Testis (tissue), 3 donors: Measurements from ENCODE around the gene PARP9. TPM values are rescaled to one million over a fixed set of nuclear protein-coding genes. Genes with fewer than 3 reads are reported as not detected.
"Not testable (repeated sequence)": the region's sequence is repeated elsewhere in the genome, so short reads cannot be mapped to it uniquely, and the experiment has no call there.

Experiments used
- DNase-seq: peaks from one replicate; pipeline ENCODE4 v3.0.0-alpha.2; 2019
- H3K27ac ChIP-seq, 2 donors: fragments of 200-600 bp; sonication (generic); one replicate each; pipeline ENCODE4 v1.5.1; 2019
- H3K27me3 ChIP-seq: fragments of 200-600 bp; sonication (generic); one replicate; pipeline ENCODE4 v1.5.1; 2019
- H3K36me3 ChIP-seq: fragments of 200-600 bp; sonication (generic); one replicate; pipeline ENCODE4 v1.5.1; 2017; ENCODE audit warnings: low read depth; ENCODE audit errors: missing control alignments
- H3K4me1 ChIP-seq: fragments of 200-600 bp; sonication (generic); one replicate; pipeline ENCODE4 v1.5.1; 2019
- H3K4me3 ChIP-seq, 2 donors: fragments of 200-600 bp; sonication (generic); one replicate each; pipeline ENCODE4 v1.5.1; 2017 to 2019
- H3K9me3 ChIP-seq: fragments of 200-600 bp; sonication (generic); one replicate; pipeline ENCODE4 v1.5.1; 2017
- CTCF ChIP-seq, 3 experiments: fragments of 450-650 bp in 2 of 3; fragments of 200-600 bp in 1 of 3; sonication (generic) in 1 of 3; IDR thresholded peaks; one replicate each; pipeline ENCODE4 v1.5.1; 2016 to 2019; ENCODE audit warnings: antibody characterized with exemption in 3 of 3, mild to moderate bottlenecking in 2 of 3, moderate library complexity in 1 of 3
- POLR2A ChIP-seq: fragments of 450-650 bp; IDR thresholded peaks from one replicate; pipeline ENCODE4 v1.6.1; 2017; ENCODE audit warnings: antibody characterized with exemption, mild to moderate bottlenecking, moderate library complexity
- WGBS, 2 donors: methylation state at CpG; one replicate each; pipeline ENCODE4 v1.1.5; 2018; 5-methylcytosine and 5-hydroxymethylcytosine counted together
- intact Hi-C: fragments of 100-400 bp; cut with DNase I; formaldehyde crosslinking; loops from one replicate; pipeline ENCODE4 v1.15.1; 2023; ENCODE audit warnings: low total_unique reads
- polyA plus RNA-seq: library from polyadenylated mRNA; stranded (reverse); fragments of 350-450 nt; fragmentation: Illumina TruSeq; extraction: RNeasy Lipid Tissue Mini Kit (QIAGEN cat#74804); gene quantifications from one replicate; pipeline ENCODE4 v1.2.3, GENCODE V29; 2014; ENCODE audit warnings: low read depth, low replicate concordance; ENCODE audit not compliant: insufficient read depth
- total RNA-seq, 2 donors: library from RNA; depleted of rRNA; stranded (reverse); fragments of >200 nt; gene quantifications; one replicate each; pipeline ENCODE4 v1.2.3, GENCODE V29; 2016

The PARP9 gene
- total and polyA plus RNA-seq, 3 donors from 2014 or later: 12.8 to 14.7 (median 13.8) TPM

DNA sequence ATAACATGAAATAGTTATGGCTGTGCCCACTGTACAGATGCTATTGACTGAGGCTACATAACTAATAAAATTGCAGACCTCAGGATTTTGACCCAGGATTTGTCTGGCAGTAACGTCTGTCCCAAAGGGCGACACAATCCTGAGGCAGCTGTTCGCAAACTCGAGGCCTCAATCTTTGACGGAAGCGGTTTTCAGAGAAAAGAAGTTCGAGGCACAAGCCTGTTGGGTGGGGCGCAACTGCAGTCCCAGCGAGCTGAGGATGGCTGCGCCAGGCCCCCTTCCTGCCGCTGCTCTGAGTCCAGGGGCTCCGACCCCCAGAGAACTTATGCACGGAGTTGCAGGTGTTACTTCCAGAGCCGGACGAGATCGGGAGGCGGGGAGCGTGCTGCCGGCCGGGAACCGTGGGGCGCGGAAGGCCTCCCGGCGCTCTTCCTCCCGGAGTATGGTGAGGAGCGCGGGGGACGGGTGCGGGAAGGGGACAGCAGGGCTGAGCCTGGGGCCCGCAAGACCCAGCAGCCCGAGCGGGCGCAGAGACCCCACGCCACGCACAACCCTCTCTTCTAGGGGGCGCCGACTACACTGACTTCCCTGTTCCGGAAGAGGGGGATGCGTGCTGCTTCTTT, 13.4 kb upstream of the PARP9 start, which contains the start of gene PARP15:
TSS of gene PARP15 (plus strand) at position 242 of the 623 bp plus-strand sequence. CDS start at position 260, 18 bp downstream.
- H3K27me3 ChIP-seq: no peaks in the 10 kb centered on the region
- 4 to 5% methylated on average over 16 to 38 of the region's 40 CpGs for WGBS, 2 donors
- DNase-seq: peak; percentile 33
- H3K4me1 ChIP-seq: no peaks in the 10 kb centered on the region
- H3K4me3 ChIP-seq: peak within 1 kb of the TSS; percentile 42 to 65
- H3K36me3 ChIP-seq: no peaks in the 10 kb centered on the region
- H3K9me3 ChIP-seq: no peaks in the 10 kb centered on the region
- peak within 1 kb of the TSS in 1 of 2 donors; percentile 56 for H3K27ac ChIP-seq
- TF ChIP-seq POLR2A: no peak
- no peak for TF ChIP-seq CTCF (IDR thresholded peaks at IDR 0.05)
- intact Hi-C loops: no loop called here

DNA sequence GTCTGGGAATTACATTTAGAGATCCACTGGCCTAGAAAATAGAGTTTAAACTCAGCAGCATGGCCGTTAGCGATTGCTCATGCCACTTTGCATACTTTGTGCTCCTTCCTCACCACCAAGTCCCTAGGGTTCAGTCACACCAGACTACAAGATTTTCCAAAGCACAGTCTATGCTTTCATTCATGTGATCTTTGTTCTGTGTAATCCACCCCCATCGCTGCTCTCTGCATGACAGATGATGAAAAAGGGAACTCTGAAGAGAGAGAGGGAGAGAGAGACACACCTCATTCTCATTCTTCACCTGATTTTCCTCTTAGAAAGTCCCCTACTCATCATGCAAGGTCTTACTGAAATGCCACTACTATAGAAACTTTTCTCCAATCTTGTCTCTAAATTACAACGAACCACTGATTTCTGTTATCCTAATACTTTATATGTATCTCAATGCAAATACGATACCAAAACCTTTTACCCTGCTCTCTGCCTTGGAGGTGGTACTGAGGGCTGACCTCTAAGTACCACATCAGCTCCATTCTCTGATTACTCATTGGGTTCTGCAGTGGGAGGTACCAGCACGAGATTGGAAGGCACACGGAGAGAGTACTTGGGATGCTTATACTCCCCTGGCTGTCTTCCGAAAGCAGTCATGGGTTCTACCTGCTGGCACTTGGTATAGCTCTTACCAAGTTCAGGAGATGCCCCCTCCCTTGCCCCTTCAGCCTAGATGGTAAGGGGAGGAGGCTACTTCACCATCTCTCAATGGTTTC, 12.3 kb upstream of the PARP9 start:
- no peak for DNase-seq
- Histone ChIP-seq H3K27me3 (no peaks in the 10 kb centered on the region), H3K27ac (no peak overlapping the region), H3K4me1 (no peaks in the 10 kb centered on the region), H3K36me3 (no peaks in the 10 kb centered on the region), H3K4me3 (no peak overlapping the region), H3K9me3 (no peaks in the 10 kb centered on the region)
- no peak for TF ChIP-seq POLR2A
- TF ChIP-seq CTCF (IDR thresholded peaks at IDR 0.05): no peak
- intact Hi-C loops: no loop called here
- 64 to 66% methylated on average over 8 of the region's 8 CpGs for WGBS, 2 donors

- no peak for DNase-seq
- no peaks in the 10 kb centered on the region for H3K36me3 ChIP-seq
- H3K4me3 ChIP-seq: no peak overlapping the region
- intact Hi-C loops: no loop called here
- H3K27me3 ChIP-seq: no peaks in the 10 kb centered on the region
- no peaks in the 10 kb centered on the region for H3K9me3 ChIP-seq
- no peak overlapping the region for H3K27ac ChIP-seq
- no peak for TF ChIP-seq POLR2A
- no peak for TF ChIP-seq CTCF (IDR thresholded peaks at IDR 0.05)
- H3K4me1 ChIP-seq: no peaks in the 10 kb centered on the region
- 66 to 74% methylated on average over 3 of the region's 3 CpGs for WGBS, 2 donors
These were observed 8.9 kb upstream of the PARP9 start for GRCh38 chr3:122572940-122573412.

GRCh38 chr3:122568755-122569154, 4.7 kb upstream of the PARP9 start:
- no peaks in the 10 kb centered on the region for H3K36me3 ChIP-seq
- H3K27ac ChIP-seq: no peak overlapping the region
- H3K27me3 ChIP-seq: no peaks in the 10 kb centered on the region
- WGBS, 2 donors: 82% methylated on average over 3 of the region's 3 CpGs
- intact Hi-C loops: no loop called here
- H3K9me3 ChIP-seq: no peaks in the 10 kb centered on the region
- DNase-seq: no peak
- no peak overlapping the region for H3K4me3 ChIP-seq
- TF ChIP-seq CTCF (IDR thresholded peaks at IDR 0.05): no peak
- no peak for TF ChIP-seq POLR2A
- peaks cover 4% of the 10 kb centered on the region for H3K4me1 ChIP-seq

- H3K27me3 ChIP-seq, H3K9me3 ChIP-seq, H3K4me1 ChIP-seq, H3K27ac ChIP-seq, DNase-seq, intact Hi-C loops, H3K36me3 ChIP-seq, H3K4me3 ChIP-seq: not testable (repeated sequence)
- 89 to 97% methylated on average over 7 of the region's 7 CpGs for WGBS, 2 donors
These were observed 4.0 kb upstream of the PARP9 start for GRCh38 chr3:122568131-122568530.
